Activated CD8-positive, alpha-beta memory T cell treated with anti-CD3 and anti-CD28 coated beads, Interleukin-2, amount 50 U/mL, for 24 hours (primary cell): ENCODE results near the gene ETV6.

Experiments
- DNase-seq: peaks from one replicate; pipeline ENCODE4 v3.0.0-alpha.2; 2020; ENCODE audit errors: extremely low read depth

The ETV6 gene

GRCh38 chr12:11827091-11828061 is 177.9 kb downstream of the ETV6 start:
- DNase-seq: no peak

- no peak for DNase-seq
These were observed 180.3 kb downstream of the ETV6 start for GRCh38 chr12:11829764-11830194.

GRCh38 chr12:11830307-11830801 is 180.9 kb downstream of the ETV6 start:
- no peak for DNase-seq

- DNase-seq: no peak
These were observed 182.6 kb downstream of the ETV6 start for GRCh38 chr12:11832093-11832492.

GRCh38 chr12:11833174-11833895 is 183.9 kb downstream of the ETV6 start:
- no peak for DNase-seq

- DNase-seq: no peak
These were observed 184.8 kb downstream of the ETV6 start for GRCh38 chr12:11834104-11834812.

GRCh38 chr12:11834931-11835330 is 185.5 kb downstream of the ETV6 start:
- no peak for DNase-seq

GRCh38 chr12:11836282-11837151 is 187.0 kb downstream of the ETV6 start:
- peak; percentile 36 for DNase-seq

GRCh38 chr12:11837216-11837934 is 187.9 kb downstream of the ETV6 start:
- no peak for DNase-seq

GRCh38 chr12:11838403-11838802 is 188.9 kb downstream of the ETV6 start:
- no peak for DNase-seq

GRCh38 chr12:11839091-11839641 is 189.7 kb downstream of the ETV6 start:
- no peak for DNase-seq

- DNase-seq: no peak
These were observed 190.9 kb downstream of the ETV6 start for GRCh38 chr12:11840366-11840765.

GRCh38 chr12:11846488-11846887 is 197.0 kb downstream of the ETV6 start:
- no peak for DNase-seq

- DNase-seq: no peak
These were observed 198.1 kb downstream of the ETV6 start for GRCh38 chr12:11847539-11847938.

- DNase-seq: no peak
These were observed 200.5 kb downstream of the ETV6 start for GRCh38 chr12:11849757-11850504.

- DNase-seq: no peak
These were observed 203.7 kb downstream of the ETV6 start for GRCh38 chr12:11853126-11853525.

- DNase-seq: no peak
These were observed 204.6 kb downstream of the ETV6 start for GRCh38 chr12:11854011-11854499.

- no peak for DNase-seq
These were observed 206.5 kb downstream of the ETV6 start for GRCh38 chr12:11855983-11856374.

- no peak for DNase-seq
These were observed 207.5 kb downstream of the ETV6 start for GRCh38 chr12:11856971-11857370.
